Stimulated activated CD4-positive, alpha-beta T cell treated with anti-CD3 and anti-CD28 coated beads, Interleukin-12 subunit alpha, Interleukin-12 subunit beta, amount 100 ng/mL, for 4 hours (primary cell): Measurements from ENCODE around the gene ISCU.

ENCODE experiments used
- DNase-seq: peaks from one replicate; pipeline ENCODE4 v3.0.0-alpha.2; 2020

ISCU gene

GRCh38 chr12:108592033-108592909 is 29.9 kb downstream of the ISCU start:
- DNase-seq, result no peak

- DNase-seq, result no peak
Observed at GRCh38 chr12:108594323-108594903, 32.0 kb downstream of the ISCU start.

- DNase-seq, result no peak
Observed at GRCh38 chr12:108594960-108595710, 32.7 kb downstream of the ISCU start.

- no peak for DNase-seq
Observed at GRCh38 chr12:108595711-108596647, 33.6 kb downstream of the ISCU start.

GRCh38 chr12:108596854-108597558 is 34.6 kb downstream of the ISCU start:
- no peak for DNase-seq

- no peak for DNase-seq
Observed at GRCh38 chr12:108597559-108598471, 35.4 kb downstream of the ISCU start, which contains the start of gene TMEM119. Gene TMEM119, minus strand, starts transcription at chr12:108598084. Its CDS starts 5,701 bp downstream, at chr12:108592383.

- no peak for DNase-seq
Observed at GRCh38 chr12:108598553-108599250, 36.3 kb downstream of the ISCU start.

GRCh38 chr12:108599541-108599940 is 37.1 kb downstream of the ISCU start:
- DNase-seq, result no peak

- DNase-seq, result no peak
Observed at GRCh38 chr12:108599948-108600701, 37.7 kb downstream of the ISCU start.

GRCh38 chr12:108600702-108601007 is 38.3 kb downstream of the ISCU start:
- no peak for DNase-seq

- DNase-seq, result no peak
Observed at GRCh38 chr12:108602209-108602705, 39.9 kb downstream of the ISCU start.

- no peak for DNase-seq
Observed at GRCh38 chr12:108602976-108603704, 40.7 kb downstream of the ISCU start.

- no peak for DNase-seq
Observed at GRCh38 chr12:108603743-108604142, 41.3 kb downstream of the ISCU start.

GRCh38 chr12:108604208-108604941 is 42.0 kb downstream of the ISCU start:
- DNase-seq, result no peak

GRCh38 chr12:108605000-108605689 is 42.7 kb downstream of the ISCU start:
- no peak for DNase-seq

GRCh38 chr12:108605690-108606406 is 43.5 kb downstream of the ISCU start:
- DNase-seq, result no peak
